ACHN (cell line): ENCODE data around the gene COIL.
A peak's percentile ranks its signal among the peaks of the same experiment; 100 is the strongest.

Experiments used
- DNase-seq: peaks from one replicate; pipeline ENCODE4 v3.0.0-alpha.2; 2015
- in situ Hi-C: cut with HindIII; loops from 2 replicates; pipeline ENCODE4 v1.10.0; 2017; ENCODE audit warnings: low sequenced_read_pairs, low pct_ligation_motif_present, low pct_unique_long_range_greater_than_20kb

COIL gene

GRCh38 chr17:56893503-56893902 is 67.3 kb downstream of the COIL start:
- in situ Hi-C loops = no loop called here

GRCh38 chr17:56892333-56892732 is 68.5 kb downstream of the COIL start:
- no peak for DNase-seq
- in situ Hi-C loops = no loop called here

More at GRCh38 chr17:56893503-56893902, 67.3 kb downstream of the COIL start:
- no peak for DNase-seq

GRCh38 chr17:56891751-56892150 is 69.1 kb downstream of the COIL start:
- peak; percentile 21 for DNase-seq
- in situ Hi-C loops = no loop called here

- no peak for DNase-seq
- in situ Hi-C loops = no loop called here
These were observed 69.8 kb downstream of the COIL start for GRCh38 chr17:56890906-56891674.

- in situ Hi-C loops = no loop called here
- no peak for DNase-seq
These were observed 70.5 kb downstream of the COIL start for GRCh38 chr17:56890390-56890789.
